ENCODE measurements around the gene PSMB8.

Gene PSMB8

DNA sequence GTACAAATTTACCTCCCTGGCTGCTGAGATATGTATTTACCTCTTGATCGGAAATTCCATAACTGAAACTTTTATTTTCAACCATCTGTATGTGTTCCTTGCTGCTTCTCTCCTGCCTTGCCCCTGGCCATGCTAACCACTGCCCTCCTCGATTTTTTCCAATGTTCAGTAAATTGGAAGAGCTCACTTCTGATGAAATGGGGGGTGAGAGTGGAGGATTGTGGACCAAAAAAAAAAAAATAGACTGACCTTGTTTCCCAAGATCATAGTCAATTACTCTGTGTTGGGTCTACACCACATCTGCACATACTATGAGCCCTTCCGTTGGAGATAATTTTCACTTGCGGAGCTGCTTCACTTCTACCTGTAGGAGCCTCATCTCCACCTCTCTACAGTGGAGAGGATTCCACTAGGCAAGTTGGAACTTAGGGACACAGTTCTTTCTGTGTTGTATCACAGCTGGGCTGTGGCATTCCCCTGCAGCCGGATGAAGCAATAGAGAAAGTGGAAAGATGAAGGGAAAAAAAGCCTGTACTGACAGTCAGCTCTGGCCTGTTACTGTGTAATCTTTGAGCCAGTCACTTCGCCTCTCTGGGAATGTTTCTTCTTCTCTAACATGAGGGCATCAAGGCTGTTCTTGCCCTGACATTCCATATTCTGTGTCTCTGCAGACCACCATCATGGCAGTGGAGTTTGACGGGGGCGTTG, 11.8 kb upstream of the PSMB8 start:
- DNase-seq: no peak

DNA sequence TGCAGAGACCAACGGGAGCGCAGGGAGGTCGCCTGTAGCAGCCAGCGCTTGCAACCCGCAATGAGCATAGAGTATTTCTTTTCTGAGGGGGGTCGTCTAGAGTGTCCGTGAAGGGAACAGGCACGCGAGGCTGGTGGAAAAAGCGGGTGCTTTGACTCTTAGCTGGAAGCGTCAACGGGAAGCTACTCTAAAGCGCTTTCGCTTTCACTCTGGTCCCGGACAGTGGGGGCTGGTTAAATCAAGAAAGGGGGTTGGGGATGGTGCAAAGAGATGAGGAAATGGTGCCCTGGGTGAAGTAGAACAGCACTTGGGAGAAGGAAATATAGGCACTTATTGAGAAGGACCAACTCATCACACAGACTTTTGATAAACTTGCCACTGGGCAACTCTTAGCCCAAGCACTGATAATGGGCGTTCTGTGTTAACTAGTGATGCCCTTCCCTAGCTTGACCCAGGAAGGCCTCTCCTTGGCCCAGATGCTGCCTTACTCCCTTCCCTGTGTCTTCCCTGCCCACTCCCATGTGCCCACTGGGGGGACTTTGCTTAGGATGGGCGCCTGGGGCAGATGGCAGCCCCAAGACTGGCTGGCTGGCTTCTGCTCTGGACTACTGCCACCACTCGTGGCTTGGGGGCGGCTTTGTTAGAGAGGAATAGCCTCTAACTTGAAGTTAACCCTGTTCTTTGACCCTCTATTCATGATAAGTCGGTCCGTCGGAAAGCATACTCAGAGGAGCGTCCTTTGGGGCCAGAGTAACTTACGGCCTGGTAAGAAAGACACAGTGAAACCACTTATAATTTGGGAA, 10.7 kb upstream of the PSMB8 start:
- DNase-seq: no peak

DNA sequence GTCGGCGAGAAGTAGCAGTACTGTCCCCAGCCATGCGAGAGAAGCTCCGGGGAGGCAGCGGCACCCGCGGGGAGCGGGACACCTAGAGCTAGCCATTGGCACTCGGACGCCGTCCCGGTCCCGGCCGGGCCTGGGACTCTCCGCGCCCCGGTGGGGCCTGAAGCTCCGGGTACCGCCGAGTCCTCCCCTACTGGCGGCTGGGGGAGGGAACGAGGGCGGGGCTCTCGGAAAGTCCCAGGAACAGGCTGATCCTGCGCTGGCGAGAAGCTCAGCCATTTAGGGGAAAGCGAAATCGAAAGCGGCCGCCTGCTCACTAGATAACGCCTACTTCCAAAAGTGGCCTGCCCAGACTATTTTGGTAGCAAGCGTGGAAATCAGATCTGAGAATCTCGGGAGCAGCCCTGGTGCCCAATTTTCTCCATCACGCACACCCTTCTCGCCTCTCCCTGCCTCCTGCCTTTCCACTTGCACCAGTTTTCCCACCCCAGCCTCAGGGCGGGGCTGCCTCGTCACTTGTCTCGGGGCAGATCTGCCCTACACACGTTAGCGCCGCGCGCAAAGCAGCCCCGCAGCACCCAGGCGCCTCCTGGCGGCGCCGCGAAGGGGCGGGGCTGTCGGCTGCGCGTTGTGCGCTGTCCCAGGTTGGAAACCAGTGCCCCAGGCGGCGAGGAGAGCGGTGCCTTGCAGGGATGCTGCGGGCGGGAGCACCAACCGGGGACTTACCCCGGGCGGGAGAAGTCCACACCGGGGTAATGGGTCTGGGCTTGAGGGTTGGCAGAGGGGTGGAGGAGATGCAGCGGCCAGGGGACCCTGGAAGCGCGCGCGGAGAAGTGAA, 9.9 kb upstream of the PSMB8 start, which contains the start of the genes PSMB9 and TAP1:
TSS of gene PSMB9 (plus strand) at position 652 of the 835 bp plus-strand sequence. CDS start at position 690, 38 bp downstream.
TSS of gene TAP1 (minus strand) at position 164 of the 835 bp plus-strand sequence. CDS start at position 96, 68 bp downstream.
- DNase-seq: peak; percentile 93

DNA sequence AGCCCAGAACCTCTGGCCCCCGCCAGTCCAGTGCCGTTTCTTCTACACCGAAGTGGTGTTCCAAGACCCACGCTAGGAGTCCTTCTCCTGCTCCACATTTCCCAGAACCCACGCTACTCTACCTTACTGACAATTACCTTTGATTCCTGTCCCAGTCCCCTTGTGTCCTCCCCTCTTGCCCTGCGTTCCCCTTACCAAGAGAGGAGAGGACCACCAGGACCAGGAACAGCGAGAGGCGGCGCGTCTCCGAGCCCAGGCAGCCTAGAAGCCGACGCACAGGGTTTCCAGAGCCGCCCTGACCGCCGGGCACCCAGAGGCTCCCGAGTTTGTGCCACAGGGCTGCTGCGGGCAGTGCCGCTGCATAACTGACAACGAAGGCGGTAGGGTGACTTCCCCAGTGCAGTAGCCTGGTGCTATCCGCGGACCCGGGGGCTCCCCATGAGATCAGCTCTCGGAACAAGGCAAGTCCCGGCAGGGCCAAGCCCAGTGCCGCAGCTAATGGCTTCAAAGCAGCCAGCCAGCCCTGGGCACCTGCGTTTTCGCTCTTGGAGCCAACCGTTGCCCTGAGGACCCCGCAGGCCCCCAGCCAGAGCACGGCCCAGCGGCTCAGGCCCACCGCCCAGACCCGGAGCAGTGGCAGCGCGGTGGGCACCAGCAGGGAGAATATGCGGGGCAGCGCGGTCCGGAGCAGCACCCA, 9.1 kb upstream of the PSMB8 start:
- no peak for DNase-seq

DNA sequence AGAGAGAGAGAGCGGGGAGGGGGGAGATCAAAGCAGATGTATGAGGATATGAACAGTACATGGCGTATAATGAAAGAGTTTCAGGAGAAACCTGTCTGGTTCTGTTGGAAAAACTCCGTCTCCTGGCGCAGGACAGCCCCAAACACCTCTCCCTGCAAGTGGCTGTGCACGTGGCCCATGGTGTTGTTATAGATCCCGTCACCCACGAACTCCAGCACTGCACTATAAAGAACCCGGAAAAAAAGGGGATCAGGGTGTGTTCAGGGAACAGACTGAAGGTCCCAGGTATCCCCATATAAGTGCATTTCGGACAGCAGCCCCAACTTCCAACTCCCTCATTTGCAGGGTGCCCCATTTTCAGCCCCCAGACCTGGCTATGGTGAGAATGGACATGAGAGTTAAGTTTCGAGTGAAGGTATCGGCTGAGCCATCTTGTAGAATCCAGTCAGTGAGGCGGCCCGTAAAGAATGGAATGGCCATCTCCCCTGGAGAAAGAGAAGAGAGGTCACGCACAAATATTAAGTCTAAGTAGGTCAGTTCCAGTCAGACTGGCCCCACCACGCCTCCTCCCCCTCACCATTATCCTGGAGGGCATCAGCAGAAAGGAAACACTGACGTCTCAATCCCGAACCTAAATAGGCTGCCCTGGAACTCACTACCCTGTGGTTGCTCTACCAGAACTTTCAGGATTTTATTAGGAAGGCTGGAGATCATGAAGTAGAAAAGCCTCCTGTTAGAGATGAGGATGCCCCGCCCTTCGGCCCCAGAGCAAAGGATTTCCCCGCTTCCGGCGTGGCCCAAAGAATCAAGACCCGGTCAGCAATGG, 8.4 kb upstream of the PSMB8 start:
- peak; percentile 16 for DNase-seq

DNA sequence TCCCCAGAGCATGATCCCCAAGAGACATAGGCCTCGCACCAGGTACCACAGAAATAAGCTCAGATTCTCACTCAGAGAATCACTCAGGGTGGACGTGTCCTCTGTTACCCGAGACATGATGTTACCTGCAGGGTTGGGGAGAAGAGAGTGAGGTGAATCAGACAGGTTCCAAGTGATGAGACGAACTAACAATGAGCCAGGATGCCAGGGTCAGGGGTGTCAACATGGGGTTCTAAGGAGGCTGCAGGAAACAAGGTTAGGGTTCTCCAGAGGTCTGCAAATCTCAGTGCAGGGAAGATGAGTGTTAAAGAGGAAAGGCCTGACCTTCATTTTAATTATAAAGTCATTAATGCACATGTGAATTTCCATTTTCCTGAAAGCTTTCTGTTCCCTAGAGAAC, 7.2 kb upstream of the PSMB8 start:
- DNase-seq: no peak

DNA sequence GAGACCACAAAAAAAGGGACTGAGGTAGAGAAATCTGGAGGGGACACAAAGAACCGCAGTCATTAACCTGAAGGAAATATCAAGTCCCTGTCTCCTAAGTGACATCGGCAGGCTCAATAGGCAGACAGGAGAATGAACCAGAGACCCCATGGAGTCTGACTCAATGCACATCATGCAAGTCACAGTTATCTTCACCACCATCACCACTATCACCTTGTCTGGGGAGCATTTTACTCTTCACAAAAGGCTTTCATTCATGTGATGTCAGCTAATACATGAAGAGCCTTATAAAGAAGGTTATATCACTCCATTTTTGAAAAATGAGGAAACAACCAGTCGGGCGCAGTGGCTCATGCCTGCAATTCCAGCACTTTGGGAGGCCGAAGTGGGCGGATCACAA, 5.3 kb upstream of the PSMB8 start:
- no peak for DNase-seq

DNA sequence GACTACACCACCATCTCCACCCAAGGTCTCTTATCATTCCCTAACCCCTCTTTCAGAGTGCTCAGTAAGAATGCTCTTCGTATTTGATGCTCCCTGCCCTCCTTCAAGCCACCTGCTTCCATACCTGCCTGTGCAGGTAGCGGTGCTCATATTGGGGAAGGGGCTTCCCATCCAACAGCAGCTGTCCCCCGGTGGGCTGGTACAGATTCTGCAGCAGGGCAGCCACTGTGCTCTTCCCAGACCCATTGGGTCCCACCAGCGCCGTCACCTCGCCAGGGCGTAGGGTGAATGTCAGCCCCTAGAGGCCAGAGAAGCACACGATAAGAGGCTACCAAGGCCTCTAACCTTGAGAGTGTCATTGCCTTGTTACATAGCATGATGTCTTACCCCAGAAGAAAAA, 3.9 kb upstream of the PSMB8 start:
- DNase-seq: no peak

DNA sequence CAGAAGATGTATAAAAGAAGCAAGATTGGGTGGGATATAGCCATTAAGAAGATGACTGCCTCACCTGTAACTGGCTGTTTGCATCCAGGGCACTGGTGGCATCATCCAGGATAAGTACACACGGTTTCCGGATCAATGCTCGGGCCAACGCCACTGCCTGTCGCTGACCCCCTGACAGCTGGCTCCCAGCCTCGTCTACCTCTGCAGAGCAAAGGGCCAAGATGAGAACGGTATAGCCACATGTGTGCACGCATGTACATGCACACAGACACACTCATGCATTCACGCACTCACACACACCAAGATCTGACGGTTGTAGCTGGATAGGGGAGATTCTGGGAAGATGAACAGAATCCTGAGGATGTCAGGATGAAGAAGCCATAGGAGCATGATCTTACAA, 3.2 kb upstream of the PSMB8 start:
- DNase-seq: no peak

DNA sequence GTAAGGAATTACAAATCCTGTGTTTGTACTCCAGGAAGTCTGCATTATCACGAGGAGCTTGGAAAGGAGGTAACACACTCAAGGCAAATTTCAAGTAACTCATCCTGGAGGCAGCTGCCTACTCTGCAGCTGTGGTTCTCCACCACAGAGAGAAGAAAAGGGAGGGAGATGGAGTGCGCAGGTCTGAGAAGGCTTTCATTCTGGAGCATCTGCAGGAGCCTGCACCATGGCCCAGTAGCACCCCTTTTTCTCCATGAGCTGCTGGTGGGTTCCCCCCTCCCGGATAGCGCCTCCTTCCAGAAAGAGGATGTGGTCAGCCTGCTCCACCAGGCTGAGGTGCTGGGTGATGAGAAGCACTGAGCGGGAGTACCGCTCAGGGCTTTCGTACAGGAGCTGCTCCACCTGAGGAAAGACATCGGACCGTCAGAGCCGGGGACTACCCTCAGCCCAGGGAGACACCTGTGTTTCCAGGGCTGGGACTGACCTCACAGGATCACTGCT, 1.6 kb upstream of the PSMB8 start:
- no peak for DNase-seq

DNA sequence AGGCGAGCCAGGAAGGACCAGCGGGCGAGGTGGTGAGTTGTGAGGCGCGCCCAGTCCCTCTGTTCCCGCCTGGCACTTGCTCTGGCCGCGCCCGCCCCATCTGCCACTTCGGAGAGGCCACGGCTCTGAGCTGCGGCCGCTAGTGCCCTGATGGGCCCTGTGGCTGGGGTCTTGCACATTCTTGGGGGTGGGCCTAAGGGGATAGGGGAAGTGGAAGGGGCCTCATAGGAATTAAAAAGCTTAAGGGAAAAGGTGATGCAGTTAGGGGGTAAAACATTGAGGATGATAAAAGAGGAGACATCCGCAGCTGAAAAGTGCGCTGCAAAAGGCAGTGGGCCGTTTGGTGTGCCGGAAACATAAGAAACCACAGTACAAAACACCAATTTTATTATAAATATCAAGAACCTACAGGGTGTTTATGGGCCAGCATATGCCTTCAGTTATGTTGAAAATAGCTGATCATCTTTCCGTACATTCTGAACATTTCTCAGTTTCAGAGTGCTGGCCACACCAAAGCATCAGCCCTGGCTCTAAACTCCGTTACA, 1.1 kb upstream of the PSMB8 start:
- DNase-seq: no peak

DNA sequence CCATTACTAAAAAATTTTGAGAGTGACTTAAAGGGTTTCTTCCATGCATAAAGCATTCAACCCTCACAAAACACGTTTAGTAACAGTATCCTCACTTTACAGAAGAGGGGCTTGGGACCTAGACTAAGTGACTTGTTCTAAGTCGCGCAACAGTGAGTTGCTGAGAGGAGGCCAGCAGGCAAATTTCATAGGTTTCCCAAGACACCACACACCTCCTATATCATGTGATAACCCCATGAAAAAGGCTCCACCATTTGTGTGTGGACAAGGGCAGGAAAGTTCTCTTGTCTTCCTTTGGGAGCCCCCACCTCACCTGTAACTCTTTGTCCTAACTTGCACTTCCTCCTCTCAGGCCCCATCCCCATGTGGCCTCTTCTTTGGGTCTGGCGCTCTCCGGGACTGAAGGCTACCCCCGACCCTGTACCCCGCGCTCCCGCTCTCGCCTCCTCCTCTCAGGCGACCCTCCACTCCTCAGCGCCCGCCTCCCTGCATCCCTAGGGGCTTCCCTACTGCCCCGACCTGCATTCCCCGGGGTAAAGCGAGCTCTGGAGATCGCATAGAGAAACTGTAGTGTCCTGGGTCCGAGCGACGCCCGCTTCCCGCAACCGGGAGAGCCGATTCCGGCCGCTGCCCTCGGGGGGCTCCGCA, 392 bp downstream of the PSMB8 start:
- no peak for DNase-seq

DNA sequence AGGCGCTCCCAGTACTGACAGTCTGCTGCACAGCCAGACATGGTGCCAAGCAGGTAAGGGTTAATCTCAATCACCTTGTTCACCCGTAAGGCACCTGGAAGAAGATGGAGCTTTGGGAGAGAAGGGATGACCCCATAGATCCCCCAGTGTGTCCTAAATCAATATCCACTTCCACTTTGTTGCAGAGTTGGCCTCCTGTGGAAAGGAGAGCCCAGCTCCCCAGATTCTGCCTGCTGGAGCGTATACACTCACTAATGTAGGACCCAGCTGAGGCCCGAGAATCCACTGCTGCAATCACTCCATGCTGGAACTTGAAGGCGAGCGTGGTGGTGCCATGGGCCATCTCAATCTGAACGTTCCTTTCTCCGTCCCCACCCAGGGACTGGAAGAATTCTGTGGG, 1.2 kb downstream of the PSMB8 start:
- no peak for DNase-seq

DNA sequence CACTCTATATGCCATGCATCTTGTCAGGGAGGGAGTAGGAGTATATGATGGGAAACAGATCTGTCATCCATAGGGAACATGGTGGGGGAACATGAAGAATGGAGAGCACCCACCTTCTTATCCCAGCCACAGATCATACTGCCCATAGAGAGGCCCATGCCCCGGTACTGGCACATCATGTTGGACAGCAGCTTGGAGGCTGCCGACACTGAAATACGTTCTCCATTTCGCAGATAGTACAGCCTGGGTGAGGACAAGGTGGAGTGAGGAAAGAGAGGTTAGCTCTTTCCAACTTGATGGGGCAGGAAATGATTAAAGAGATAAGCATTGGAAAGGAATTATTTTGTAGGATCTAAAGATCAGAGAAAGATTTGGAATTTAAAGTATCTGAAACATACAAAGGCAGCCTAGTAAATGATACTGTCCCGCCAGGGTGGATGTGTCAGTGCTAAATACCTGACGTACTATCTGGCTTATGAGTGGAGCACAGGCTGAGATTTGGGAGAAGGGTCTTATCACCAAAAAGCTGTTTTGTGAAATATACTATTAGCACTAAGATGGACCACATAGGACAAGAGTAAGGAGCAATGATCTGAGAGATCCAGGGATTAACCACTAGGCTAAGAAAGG, 1.7 kb downstream of the PSMB8 start:
- no peak for DNase-seq

DNA sequence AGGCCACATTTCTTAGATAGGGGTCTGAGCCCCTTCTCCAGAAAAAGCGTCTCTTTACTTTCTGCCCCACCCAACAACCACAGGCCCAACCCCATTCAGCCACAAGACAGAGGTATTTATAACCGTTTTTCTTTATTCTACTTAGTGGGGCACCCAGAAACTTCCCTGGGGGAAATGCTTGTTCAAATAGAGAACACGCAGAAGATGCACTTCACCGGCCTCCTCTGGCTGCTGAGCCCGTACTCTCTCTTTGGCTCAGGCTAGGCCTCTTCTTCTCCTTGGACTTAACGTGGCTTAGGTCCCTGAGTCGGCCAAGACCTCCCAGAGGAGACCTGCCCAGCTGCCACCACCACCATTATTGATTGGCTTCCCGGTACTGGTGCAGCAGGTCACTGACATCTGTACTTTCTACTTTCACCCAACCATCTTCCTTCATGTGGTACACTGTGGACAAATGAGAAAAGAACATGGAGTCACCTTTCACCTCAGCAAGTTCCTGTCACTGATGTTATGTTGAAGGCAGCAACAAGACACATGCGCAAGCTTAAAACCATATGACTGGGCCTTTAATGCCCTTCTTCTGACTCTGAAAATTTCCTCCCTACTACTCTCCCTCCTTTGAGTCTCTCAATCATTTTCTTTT, 3.1 kb downstream of the PSMB8 start:
- no peak for DNase-seq

DNA sequence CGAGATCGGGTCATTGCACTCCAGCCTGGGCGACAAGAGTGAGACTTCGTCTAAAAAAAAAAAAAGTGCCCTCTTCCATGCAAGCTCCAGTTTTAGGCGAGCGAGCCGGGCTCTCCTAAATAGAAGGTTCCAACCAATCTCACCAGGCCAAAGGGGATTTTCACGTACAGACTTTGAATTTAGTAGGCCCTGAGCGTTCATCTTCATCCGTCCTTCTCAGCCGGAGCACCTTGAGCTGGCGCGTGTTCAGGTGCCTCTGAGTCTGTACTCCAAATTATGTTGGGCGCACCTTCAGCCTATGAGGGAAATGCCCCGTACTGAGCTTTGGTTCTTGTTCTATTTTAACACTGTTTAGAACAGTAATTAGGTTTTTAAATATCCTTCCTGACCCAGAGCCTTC, 4.5 kb downstream of the PSMB8 start:
- DNase-seq: no peak

DNA sequence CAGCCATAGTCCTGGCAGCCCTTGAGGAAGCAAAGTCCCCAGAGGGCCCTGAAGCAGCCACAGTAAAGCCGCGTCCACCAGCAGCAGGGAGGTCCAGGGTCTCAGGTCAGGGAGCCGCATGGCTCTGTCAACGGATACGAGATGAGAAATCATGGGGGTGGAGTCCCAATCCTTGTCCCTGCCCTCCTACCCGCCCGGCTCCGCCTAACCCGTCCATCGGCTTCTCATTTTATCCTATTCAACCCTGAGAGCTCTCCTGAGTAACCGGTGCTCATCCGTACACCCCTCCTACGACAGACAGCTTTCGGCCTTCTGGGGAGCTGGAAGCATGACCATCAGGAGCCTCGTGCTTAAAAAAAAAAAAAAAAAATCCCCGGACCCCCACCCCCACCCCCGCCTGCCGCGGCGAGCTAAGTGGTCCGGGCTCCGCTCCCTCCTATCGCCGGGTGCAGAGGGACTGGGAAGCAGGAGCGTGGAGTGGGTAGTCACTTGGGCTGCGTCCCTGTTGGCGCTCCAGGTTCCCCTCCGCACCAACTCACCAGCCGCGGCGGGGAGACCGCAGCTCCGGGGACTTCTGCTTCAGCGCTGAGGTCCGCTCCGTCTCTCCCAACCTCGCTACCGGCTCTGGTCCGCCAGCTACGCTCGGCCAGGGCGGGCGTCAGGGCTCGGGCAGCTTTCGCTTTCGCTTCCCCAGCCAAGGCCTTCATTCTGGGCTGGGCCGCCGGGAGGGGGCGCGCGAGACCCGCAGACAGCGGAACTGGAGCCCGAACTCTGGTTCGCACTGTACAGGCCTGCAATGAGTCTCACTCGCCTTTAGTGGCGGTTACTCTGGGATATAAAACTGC, 5.5 kb downstream of the PSMB8 start, which contains the start of gene TAP2:
TSS of gene TAP2 (minus strand) at position 626 of the 845 bp plus-strand sequence. CDS start at position 120, 506 bp downstream.
- DNase-seq: peak; percentile 97

DNA sequence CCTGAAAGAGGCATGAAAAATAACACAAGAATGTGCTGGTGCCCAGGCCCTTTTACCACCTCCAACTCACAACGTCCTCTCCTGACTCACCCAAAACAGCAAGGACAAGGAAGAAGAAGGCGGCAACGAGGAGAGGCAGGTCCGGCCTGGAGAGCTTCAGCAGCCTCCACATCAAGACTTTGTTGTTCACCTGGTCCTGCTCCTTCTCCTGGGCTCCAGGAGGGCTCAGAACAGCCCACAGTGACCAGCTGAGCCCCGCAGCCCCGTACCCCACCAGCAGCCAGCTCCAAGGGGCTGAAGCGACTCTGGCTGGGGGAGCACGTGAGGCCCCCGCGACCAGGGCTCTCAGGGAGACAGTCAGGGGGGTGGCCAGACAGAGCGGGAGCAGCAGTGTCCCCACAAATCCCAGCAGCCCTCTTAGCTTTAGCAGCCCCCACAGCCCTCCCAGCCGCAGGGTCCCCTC, 6.2 kb downstream of the PSMB8 start:
- DNase-seq: no peak

All from eye (tissue), 1 donor.